Adrenal gland (tissue), 12 donors: ENCODE data around the gene IGFL3. TPM values are rescaled to one million over a fixed set of nuclear protein-coding genes. Genes with fewer than 3 reads are reported as not detected.

Experiments used
- DNase-seq, 7 donors: peaks; one replicate each; pipeline ENCODE4 v3.0.0-alpha.2; 2019 to 2020
- H3K27ac ChIP-seq, 5 donors: fragments of 200-600 bp; sonication (generic) in 4 of 5; 1 replicate in 3 of 5; 2 replicates in 2 of 5; pipeline versions ENCODE4 v1.5.1 to v1.8.0; 2016 to 2020; ENCODE audit warnings: mild to moderate bottlenecking in 1 of 5
- H3K27me3 ChIP-seq: fragments of 200-600 bp; 2 replicates; pipeline ENCODE4 v1.8.0; 2021
- H3K36me3 ChIP-seq, 2 donors: fragments of 200-600 bp; replicated peaks in 1 of 2; 1 replicate in 1 of 2; 2 replicates in 1 of 2; pipeline versions ENCODE4 v1.5.1 to v1.8.0; 2018 to 2022
- H3K4me1 ChIP-seq, 2 donors: fragments of 200-600 bp; replicated peaks in 1 of 2; 1 replicate in 1 of 2; 2 replicates in 1 of 2; pipeline versions ENCODE4 v1.5.1 to v1.8.0; 2018 to 2021
- H3K4me3 ChIP-seq, 4 donors: fragments of 200-600 bp; sonication (generic) in 3 of 4; one replicate each; pipeline ENCODE4 v1.5.1; 2016 to 2018
- H3K9me3 ChIP-seq, 3 donors: fragments of 200-600 bp; sonication (generic) in 1 of 3; replicated peaks in 1 of 3; 1 replicate in 2 of 3; 2 replicates in 1 of 3; pipeline versions ENCODE4 v1.5.1 to v1.8.0; 2016 to 2021
- CTCF ChIP-seq, 6 experiments: fragments of 450-650 bp in 4 of 6; fragments of 200-600 bp in 2 of 6; sonication (generic) in 1 of 6; IDR thresholded peaks; 1 replicate in 5 of 6; 2 replicates in 1 of 6; pipeline versions ENCODE4 v1.5.1 to v1.8.0; 2016 to 2021; ENCODE audit warnings: antibody characterized with exemption in 6 of 6, mild to moderate bottlenecking in 2 of 6, moderate library complexity in 1 of 6
- POLR2A ChIP-seq, 2 donors: fragments of 450-650 bp; IDR thresholded peaks; one replicate each; pipeline ENCODE4 v1.6.1; 2017; ENCODE audit warnings: antibody characterized with exemption in 2 of 2, mild to moderate bottlenecking in 2 of 2, moderate library complexity in 1 of 2
- WGBS, 4 donors: extraction: QIAGEN DNeasy Blood & Tissue Kit in 2 of 4; methylation state at CpG; one replicate each; pipeline versions ENCODE4 v1.1.5 to v1.1.7; 2013 to 2017; 5-methylcytosine and 5-hydroxymethylcytosine counted together
- intact Hi-C, 2 donors: fragments of 100-400 bp; cut with DNase I; formaldehyde crosslinking; loops; one replicate each; pipeline versions ENCODE4 v1.14.1 to v1.15.0; 2022 to 2023
- polyA plus RNA-seq, 3 donors: library from polyadenylated mRNA; stranded (reverse); fragments of 200-250 nt in 2 of 3; fragments of 350-450 nt in 1 of 3; fragmentation: Illumina TruSeq in 1 of 3; extraction: RNeasy Lipid Tissue Mini Kit (QIAGEN cat#74804) in 1 of 3; gene quantifications; one replicate each; pipeline ENCODE4 v1.2.3, GENCODE V29; 2013 to 2014
- total RNA-seq, 9 donors: library from RNA; depleted of rRNA in 4 of 9; stranded (reverse); fragments of >200 nt in 4 of 9; fragments of 120-200 nt in 1 of 9; fragmentation: NEBNext Ultra II Directional in 1 of 9; extraction: Animal tissue kit (Norgen Biotek cat#: 25700) in 1 of 9; gene quantifications; one replicate each; pipeline versions ENCODE4 v1.1.0 to v1.2.4, GENCODE V29; 2013 to 2023
- donor health status: healthy with polysubstance abuse.
- donor health status: Bipolar disorder and iron deficiency.
- donor health status: DM: yes; HTN: yes; CAD: no.
- donor health status: DM: no; HTN: no; CAD: no.
- donor health status: DM: no; HTN: no; CAD: no.
- donor health status: DM: yes; HTN: yes; CAD: no.

Gene IGFL3
- total and polyA plus RNA-seq, 12 donors: not detected

- intact Hi-C loops: no loop called here
- no peak overlapping the region for H3K27ac ChIP-seq
- TF ChIP-seq POLR2A (IDR thresholded peaks at IDR 0.05) (no peak), CTCF (IDR thresholded peaks at IDR 0.05) (no peak)
- no peak for DNase-seq
- H3K27me3 ChIP-seq: no peaks in the 10 kb centered on the region
- 79 to 84% (median 82%) methylated on average over 2 of the region's 2 CpGs for WGBS, 4 donors
- H3K36me3 ChIP-seq: no peaks in the 10 kb centered on the region
- peaks cover 0 to 13% (median 0%) of the 10 kb centered on the region in 3 donors for H3K9me3 ChIP-seq
- no peak overlapping the region for H3K4me3 ChIP-seq
- H3K4me1 ChIP-seq: no peaks in the 10 kb centered on the region
Observed at GRCh38 chr19:46088101-46088500, 36.4 kb downstream of the IGFL3 start.

GRCh38 chr19:46085888-46086287 lies 38.6 kb downstream of the IGFL3 start:
- Histone ChIP-seq H3K36me3 (no peaks in the 10 kb centered on the region), H3K27me3 (peaks cover 2% of the 10 kb centered on the region), H3K27ac (no peak overlapping the region), H3K9me3 (peaks cover 0 to 13% (median 0%) of the 10 kb centered on the region in 3 donors), H3K4me3 (no peak overlapping the region), H3K4me1 (no peaks in the 10 kb centered on the region)
- 36 to 44% (median 39%) methylated on average over 1 of the region's 1 CpG for WGBS, 4 donors
- DNase-seq: no peak
- intact Hi-C loops: no loop called here
- TF ChIP-seq POLR2A (IDR thresholded peaks at IDR 0.05): no peak
- TF ChIP-seq CTCF (IDR thresholded peaks at IDR 0.05): no peak

GRCh38 chr19:46082728-46083050 lies 41.8 kb downstream of the IGFL3 start:
- H3K9me3 ChIP-seq: peaks cover 0 to 8% (median 0%) of the 10 kb centered on the region in 3 donors
- DNase-seq: no peak
- 42 to 49% (median 46%) methylated on average over 2 of the region's 2 CpGs for WGBS, 4 donors
- intact Hi-C loops: loop anchor here (5.0 kb wide), 2 partner anchors 105 to 180 kb away; no protein-coding TSS in a partner anchor
- H3K27ac ChIP-seq: no peak overlapping the region
- peaks cover 8% of the 10 kb centered on the region for H3K27me3 ChIP-seq
- H3K4me1 ChIP-seq: no peaks in the 10 kb centered on the region
- H3K4me3 ChIP-seq: no peak overlapping the region
- H3K36me3 ChIP-seq: no peaks in the 10 kb centered on the region
- no peak for TF ChIP-seq CTCF (IDR thresholded peaks at IDR 0.05)
- no peak for TF ChIP-seq POLR2A (IDR thresholded peaks at IDR 0.05)

GRCh38 chr19:46081928-46082727 lies 42.4 kb downstream of the IGFL3 start:
- Histone ChIP-seq H3K27ac (no peak overlapping the region), H3K27me3 (peaks cover 14% of the 10 kb centered on the region), H3K9me3 (peaks cover 0 to 8% (median 0%) of the 10 kb centered on the region in 3 donors), H3K4me1 (peaks cover 0 to under 1% of the 10 kb centered on the region in 2 donors), H3K4me3 (no peak overlapping the region), H3K36me3 (no peaks in the 10 kb centered on the region)
- peak in 6 of 7 donors; percentile 26 to 58 (median 56) for DNase-seq
- intact Hi-C loops: loop anchor here (2.0 to 5.0 kb wide), 3 partner anchors 105 to 183 kb away; no protein-coding TSS in a partner anchor
- no peak for TF ChIP-seq POLR2A (IDR thresholded peaks at IDR 0.05)
- TF ChIP-seq CTCF (IDR thresholded peaks at IDR 0.05): peak; percentile 64 to 85 (median 79)
- 44 to 50% (median 47%) methylated on average over 4 of the region's 4 CpGs for WGBS, 4 donors
